ENCODE results near the gene ABHD12. TPM values are rescaled to one million over a fixed set of nuclear protein-coding genes. Genes with fewer than 3 reads are reported as not detected.

The ABHD12 gene
- total RNA-seq, 1 experiment from 2014 or later = 48.8 TPM

GRCh38 chr20:25258828-25259227 lies 131.8 kb downstream of the ABHD12 start:
- no peak for DNase-seq (ENCODE audit: low read depth)

GRCh38 chr20:25258476-25258805 lies 132.2 kb downstream of the ABHD12 start:
- DNase-seq (ENCODE audit: low read depth) = no peak

- DNase-seq (ENCODE audit: low read depth) = no peak
These were observed 132.7 kb downstream of the ABHD12 start for GRCh38 chr20:25257756-25258475.

GRCh38 chr20:25257130-25257529 lies 133.5 kb downstream of the ABHD12 start:
- DNase-seq (ENCODE audit: low read depth) = no peak

GRCh38 chr20:25256226-25256859 lies 134.3 kb downstream of the ABHD12 start:
- no peak for DNase-seq (ENCODE audit: low read depth)

- DNase-seq (ENCODE audit: low read depth) = no peak
These were observed 135.5 kb downstream of the ABHD12 start for GRCh38 chr20:25254986-25255680.

- no peak for DNase-seq (ENCODE audit: low read depth)
These were observed 136.1 kb downstream of the ABHD12 start for GRCh38 chr20:25254571-25254970.

- no peak for DNase-seq (ENCODE audit: low read depth)
These were observed 136.9 kb downstream of the ABHD12 start for GRCh38 chr20:25253606-25254275.

- no peak for DNase-seq (ENCODE audit: low read depth)
These were observed 137.8 kb downstream of the ABHD12 start for GRCh38 chr20:25252686-25253421.

GRCh38 chr20:25252230-25252651 lies 138.4 kb downstream of the ABHD12 start:
- DNase-seq (ENCODE audit: low read depth) = no peak

- DNase-seq (ENCODE audit: low read depth) = no peak
These were observed 139.1 kb downstream of the ABHD12 start for GRCh38 chr20:25251558-25251957.

GRCh38 chr20:25251019-25251418 lies 139.6 kb downstream of the ABHD12 start:
- DNase-seq (ENCODE audit: low read depth) = no peak

GRCh38 chr20:25250508-25250907 lies 140.1 kb downstream of the ABHD12 start:
- no peak for DNase-seq (ENCODE audit: low read depth)

Other genes starting within 250 kb of the ABHD12 start
- gene ENTPD6, start 195.1 kb downstream of the ABHD12 start, total RNA-seq (2014; rRNA removed) = 53.7 and 57.9 TPM in 2 replicates
- gene PYGB, start 142.8 kb downstream of the ABHD12 start, total RNA-seq (2014; rRNA removed) = 149 and 161 TPM in 2 replicates
- 24.4 and 31.1 TPM in 2 replicates for gene GINS1, start 16.8 kb upstream of the ABHD12 start, total RNA-seq (2014; rRNA removed)
- gene NINL, start 194.7 kb upstream of the ABHD12 start, total RNA-seq (2014; rRNA removed) = 4.2 and 5.2 TPM in 2 replicates
- 8.6 TPM in 2 replicates for gene NANP, start 233.2 kb upstream of the ABHD12 start, total RNA-seq (2014; rRNA removed)

All from LHCN-M2 (cell line).